NCI-H510A treated with DMSO at 0.1 percent for 48 hours (cell line): ENCODE measurements around the gene OCA2.
A peak's percentile ranks its signal among the peaks of the same experiment; 100 is the strongest.
"Not testable (repeated sequence)": the region's sequence is repeated elsewhere in the genome, so short reads cannot be mapped to it uniquely, and the experiment has no call there.

Experiments
- DNase-seq: peaks from one replicate; lab custom pipeline; 2025; lab: John Stamatoyannopoulos, UW

OCA2 gene

GRCh38 chr15:28022961-28023360 lies 76.2 kb downstream of the OCA2 start:
- no peak for DNase-seq

GRCh38 chr15:28022181-28022580 lies 76.9 kb downstream of the OCA2 start:
- DNase-seq = no peak

DNA sequence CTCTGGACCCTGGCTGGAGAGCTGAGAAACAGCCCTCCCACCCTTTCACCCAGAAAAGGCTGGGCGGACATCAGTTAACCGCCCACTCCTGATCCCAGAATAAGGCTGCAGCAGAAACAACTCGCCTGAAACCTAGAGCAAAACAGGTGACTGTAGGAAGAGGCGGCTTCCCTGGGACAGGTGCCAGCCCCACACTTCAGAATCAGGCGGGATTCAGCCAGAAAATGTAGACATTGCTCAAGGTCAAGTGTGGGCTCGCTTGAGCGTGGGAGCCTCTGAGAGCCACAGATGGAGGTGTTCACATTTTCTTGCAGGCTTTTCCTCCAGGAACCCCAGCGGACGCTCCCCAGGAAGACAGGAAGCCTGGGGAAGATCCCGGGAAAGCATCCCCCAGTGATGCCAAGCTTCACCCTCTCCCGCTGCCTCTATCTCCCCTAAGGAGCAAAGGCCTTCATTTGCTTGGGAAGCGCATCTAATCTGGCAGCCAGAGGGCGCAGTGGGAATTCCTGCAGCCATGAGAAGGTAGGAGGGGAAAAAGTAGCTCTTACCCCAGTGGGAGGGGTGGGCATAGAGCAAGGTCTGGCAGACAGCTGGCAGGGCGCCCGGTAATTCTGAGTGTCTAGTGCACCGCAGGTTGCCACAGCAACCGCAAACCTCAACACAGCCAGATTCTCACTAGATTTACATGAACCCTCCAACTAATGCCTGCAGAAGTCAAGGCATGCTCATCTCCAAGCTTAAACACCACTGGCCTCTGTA lies 77.7 kb downstream of the OCA2 start:
- DNase-seq = peak; percentile 64

- no peak for DNase-seq
Measured at GRCh38 chr15:28020644-28021043, 78.5 kb downstream of the OCA2 start.

- no peak for DNase-seq
Measured at GRCh38 chr15:28019594-28020309, 79.4 kb downstream of the OCA2 start.

- DNase-seq = no peak
Measured at GRCh38 chr15:28018291-28019044, 80.6 kb downstream of the OCA2 start.

GRCh38 chr15:28017423-28017924 lies 81.6 kb downstream of the OCA2 start:
- DNase-seq = peak; percentile 57

DNA sequence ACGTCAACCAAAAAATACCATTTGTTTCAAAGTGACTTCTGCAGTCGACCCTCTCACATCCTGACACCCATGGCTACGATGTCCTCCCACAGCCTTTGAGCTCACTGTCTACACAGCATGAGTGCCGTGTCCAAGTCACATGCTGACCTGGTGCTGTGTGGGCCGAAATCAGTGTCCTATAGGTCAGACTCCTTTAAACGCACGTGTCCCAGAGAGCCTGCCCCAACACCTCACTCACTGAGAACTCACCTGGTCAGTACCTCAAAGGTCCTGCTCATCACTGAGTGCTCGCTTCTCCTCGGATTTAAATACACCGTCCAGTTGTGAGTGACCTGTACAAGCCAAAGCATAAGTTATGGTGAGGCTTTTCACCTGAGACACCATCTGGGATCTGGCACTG lies 83.3 kb downstream of the OCA2 start:
- DNase-seq = no peak

- DNase-seq = no peak
Measured at GRCh38 chr15:28014623-28015200, 84.4 kb downstream of the OCA2 start.

DNA sequence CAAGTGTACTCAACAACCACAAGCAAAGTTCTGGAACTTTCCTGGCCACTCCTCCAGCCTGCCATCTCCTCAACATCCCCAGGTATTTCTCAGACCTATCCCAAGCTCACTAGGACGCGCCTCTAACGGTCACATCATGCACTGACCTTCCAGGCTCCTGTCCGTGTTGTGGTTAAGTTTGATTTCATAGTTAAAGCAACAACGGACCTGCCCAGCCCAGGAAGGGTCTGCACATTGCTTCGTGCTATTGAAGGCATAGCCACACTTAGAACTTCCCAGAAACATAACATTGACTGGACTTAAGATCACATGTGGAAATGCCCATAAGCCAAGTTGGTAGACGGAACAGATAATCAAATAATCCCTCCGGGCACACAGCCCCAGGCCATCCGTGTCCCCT lies 85.1 kb downstream of the OCA2 start:
- DNase-seq = no peak

DNA sequence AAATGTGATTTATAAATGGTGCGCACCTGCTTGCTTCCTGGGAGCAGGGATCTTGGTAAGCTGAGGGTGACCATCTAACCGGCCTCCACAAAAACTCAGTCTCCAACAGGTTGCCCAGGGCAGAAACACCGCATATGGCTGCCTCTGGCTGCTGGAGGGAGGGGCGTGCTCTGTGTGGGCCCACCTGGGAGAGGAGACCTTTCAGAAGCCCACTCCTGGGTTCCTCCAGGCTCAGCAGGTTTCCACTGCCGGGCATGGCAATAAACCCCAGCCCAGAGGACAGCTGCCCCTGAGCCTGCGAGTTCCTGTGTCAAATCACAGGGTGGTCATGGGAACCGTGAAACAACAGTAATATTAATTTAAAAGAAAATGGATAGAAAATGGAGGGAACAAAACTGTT lies 85.6 kb downstream of the OCA2 start:
- DNase-seq = no peak

- no peak for DNase-seq
Measured at GRCh38 chr15:28012231-28012630, 86.9 kb downstream of the OCA2 start.

DNA sequence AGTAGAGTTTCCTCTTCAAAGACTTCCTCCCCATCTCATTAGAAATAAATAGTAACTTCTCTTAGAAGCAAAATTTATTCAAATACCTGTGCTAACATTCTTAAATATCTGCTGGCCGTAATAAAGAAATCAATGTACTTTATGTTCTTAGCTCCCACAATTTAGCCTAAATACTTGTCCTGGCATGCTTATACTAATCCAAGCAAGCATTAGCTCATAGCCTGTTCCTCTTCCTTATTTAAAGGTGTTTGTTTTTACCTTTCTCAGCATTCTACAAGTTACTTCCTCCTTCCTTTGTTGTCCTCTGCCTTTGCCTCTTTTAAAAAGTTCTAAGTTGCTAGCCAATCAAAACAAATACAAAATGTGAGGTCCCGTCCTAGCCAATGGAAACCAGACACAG lies 90.9 kb downstream of the OCA2 start:
- not testable (repeated sequence) for DNase-seq

DNA sequence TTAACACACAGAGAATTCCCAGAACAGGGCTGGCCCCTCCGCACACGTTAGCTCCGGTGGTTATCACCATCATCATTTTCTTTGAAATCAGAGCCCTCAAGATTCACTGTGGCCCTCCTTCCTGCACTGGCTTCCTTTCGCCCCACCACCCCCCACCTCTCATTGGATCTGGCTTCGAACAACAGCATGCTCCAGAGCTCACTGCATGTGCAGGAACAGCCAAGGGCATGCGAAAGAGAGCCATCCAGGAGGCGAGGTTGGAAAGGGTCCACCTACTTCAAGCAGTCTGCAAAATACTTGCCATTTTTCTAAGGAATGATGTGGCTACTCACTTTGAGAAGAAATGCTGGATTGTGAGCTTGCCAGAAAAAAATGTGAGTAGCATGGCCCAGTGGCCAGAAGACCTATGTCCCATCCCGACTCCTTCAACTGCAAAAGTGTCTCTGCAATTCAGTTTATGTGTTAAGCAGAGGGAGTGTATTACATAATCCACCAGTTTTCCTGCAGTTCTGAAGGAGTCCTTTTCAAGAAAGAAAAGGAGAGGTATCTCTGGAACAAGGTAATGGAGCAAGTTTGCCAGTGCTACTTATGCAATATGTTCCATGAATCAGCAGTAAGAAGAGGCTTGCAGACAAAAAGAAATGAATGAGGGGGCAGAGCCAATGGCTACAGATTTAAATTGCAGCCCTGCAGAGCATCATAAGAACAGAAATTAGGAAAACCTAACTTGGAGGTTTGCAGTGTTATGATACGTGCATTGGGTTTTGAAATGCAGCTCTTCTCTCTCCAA lies 92.8 kb downstream of the OCA2 start:
- DNase-seq = no peak

- no peak for DNase-seq
Measured at GRCh38 chr15:28005004-28005527, 94.0 kb downstream of the OCA2 start.

DNA sequence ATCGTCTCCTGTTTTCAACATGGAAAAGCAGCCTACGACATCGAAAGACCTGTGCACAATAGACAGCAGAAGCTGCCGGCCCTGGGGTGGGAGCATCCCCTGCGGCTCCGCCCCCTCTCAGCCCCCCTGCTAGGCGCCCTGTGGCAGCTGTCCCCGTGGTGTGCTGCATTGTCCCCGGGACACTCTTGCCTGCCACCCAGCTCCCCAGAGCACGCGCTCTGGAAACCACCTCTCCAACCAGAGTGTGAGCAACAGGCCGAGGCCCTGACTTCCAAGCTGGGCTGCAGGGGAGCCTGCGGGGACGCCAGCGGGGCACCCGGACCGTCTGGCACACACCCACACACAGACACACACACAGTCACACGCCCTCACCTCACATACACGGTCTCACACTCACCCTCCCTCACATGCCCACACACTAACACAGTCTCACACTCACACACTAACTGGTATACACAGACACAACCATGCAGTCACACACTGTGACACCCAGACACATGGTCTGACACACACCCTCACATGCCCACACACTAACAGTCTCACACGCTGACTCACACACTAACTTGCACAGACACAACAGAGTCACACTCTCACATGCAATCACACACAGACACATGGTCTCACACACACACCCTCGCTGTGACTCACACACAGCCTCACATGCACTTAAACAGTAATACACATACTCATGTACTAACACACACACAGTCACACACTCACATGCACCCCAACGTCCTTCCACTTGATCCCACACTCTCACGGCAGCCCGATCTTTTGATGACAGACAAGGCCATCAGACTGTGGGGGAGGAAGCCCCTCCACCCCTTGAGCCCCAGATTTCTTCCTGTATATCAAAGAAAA lies 94.7 kb downstream of the OCA2 start:
- no peak for DNase-seq

DNA sequence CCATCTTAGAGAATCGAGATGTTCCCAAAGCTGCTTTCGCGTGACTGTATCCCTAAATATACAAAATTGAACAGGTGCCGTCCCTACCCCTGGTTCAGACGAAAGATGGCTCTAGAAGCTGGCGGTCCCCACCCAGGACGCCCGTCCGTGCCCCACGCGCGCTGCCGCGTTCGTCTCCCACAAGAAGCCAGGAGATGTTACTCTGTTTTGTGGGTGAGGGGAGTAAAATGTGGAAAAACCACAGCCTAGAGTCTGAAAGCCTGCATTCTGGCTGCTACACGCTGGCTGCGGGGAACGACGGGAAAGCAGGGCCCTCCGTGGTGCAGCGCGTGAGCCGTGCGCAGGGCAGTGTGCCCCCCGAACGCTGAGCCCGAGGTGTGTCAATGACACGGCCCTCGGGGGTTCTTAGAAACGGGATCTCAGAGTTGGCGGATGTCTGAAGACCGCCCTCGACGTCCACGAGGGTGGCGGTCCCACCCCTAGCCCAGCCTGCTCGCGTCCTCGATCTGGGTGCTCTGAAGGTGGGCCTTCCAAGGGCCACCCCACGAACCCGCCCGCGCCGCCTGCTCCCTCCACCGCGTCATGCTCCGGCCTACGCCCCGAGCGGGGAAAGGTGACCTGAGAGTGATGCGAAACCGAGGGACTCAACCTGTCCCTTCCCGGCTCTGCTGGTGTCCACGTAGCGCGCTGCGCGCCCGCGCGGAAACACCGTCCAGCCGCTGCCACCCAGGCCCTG lies 95.6 kb downstream of the OCA2 start:
- DNase-seq = no peak

DNA sequence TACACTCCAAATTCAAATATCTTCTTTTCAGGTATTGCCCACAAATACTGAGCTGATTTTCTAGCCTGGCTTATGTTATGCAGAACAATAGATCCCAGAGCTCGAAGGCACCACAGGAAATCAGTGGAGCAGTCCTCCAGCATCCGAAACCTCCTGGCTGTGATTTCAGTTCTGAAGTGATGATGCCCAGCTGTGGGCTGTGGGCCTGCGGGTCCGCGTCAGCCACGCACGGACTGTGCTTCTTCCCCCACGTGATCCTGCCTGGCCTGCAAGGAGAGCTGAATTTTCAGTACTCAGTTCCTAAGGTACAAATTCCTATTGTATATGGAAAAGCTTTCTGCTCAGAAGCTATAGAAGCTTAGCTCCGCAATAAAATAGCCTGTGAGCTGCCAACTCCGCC lies 96.2 kb downstream of the OCA2 start:
- DNase-seq = no peak

DNA sequence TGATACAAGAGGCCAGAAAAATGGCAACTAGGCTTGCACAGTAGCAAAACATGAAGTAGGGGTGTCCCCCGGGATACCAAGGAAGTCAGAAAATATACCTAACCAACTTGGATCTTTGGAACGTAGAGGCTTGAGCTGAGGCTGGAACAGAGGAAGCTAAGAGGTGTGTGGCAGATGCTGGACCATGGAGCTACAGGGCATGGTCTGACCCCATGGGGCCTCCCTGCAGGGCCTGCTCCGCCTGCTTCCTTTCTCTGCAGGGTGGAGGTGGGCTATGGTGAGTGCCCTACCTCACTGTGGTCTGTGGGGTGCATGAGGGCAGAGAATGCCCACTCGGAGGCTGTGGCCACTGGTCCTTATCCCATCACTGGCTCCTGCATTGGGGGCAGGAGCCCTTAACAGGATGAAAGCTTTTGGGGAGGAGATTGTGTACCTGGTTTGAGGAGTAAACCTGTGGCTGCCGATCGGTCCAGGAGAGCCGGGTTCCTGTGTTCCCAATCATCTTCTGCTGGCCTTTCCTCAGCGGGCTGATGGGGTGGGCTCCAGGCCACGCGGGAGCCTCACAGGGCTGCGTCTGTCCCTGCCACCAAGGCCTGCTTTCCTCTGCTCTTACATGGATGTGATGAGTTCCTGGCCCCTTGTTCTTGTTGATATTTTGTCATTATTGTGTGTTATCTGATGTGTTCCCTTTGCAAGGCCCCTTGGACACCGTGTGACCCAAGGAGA lies 96.8 kb downstream of the OCA2 start:
- no peak for DNase-seq
